Measurements from ENCODE around the gene RALGPS2.

DNA sequence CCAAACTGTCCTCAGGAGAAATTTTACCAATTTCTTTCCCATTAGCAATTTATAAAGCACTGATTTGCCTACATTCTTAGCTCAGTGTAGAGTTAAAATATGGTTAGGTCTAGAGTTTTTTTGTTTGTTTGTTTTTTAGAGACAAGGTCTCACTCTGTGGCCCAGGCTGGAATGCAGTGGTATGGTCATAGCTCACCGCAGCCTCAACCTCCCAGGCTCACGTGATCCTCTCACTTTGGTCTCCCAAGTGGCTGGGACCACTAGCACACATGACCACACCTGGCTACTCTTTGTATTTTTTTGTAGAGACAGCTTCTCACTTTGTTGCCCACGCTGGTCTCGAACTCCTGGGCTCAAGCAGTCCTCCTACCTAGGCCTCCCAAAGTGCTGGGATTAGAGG is 10.6 kb upstream of the RALGPS2 start:
- TF ChIP-seq POLR2A (IDR thresholded peaks at IDR 0.05; ENCODE audit: low read depth, low read length) (no peak), POLR2AphosphoS5 (IDR thresholded peaks at IDR 0.05; ENCODE audit: low read depth, low read length) (no peak)
